OCI-LY3 (cell line): ENCODE results near the gene LRRC4C.

ENCODE experiments used
- CTCF ChIP-seq: fragments of 200-600, 300-600 bp; sonication (generic); IDR thresholded peaks from 2 replicates; pipeline ENCODE4 v1.5.1; 2014; ENCODE audit warnings: antibody characterized with exemption, low read length, low read depth
- EZH2phosphoT487 ChIP-seq: fragments of 200-600 bp; shearing (Covaris generic); IDR thresholded peaks from 2 replicates; pipeline ENCODE4 v1.6.1; 2018; ENCODE audit warnings: antibody characterized with exemption, mixed run types, low read depth

- TF ChIP-seq CTCF (no peak), EZH2phosphoT487 (no peak)
Measured at GRCh38 chr11:40186437-40187263, 1272.8 kb downstream of the LRRC4C start.
